Measurements from ENCODE around the gene USP47.

Gene USP47

DNA sequence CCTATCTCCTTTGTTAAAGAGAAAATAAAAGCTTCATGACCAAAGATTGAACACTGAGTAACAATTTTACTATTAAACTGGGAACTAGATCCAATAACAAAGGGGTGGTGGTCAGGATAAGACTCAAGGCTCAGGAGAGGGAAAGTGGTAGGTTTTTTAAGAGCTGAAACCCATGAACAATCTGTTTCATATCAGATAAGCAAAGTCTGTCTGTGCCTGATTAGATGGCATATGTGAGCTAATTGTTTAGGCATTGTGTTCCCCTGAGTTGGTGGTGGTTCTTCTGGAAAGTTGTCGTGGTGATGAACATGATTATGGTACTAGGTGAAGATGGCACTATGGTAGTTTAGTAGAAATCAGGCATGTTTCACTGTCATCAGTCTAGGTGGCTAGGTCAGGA, 24.4 kb downstream of the USP47 start:
- H3K27me3 Mint-ChIP-seq (ENCODE audit: low read depth) = no peaks in the 10 kb centered on the region

DNA sequence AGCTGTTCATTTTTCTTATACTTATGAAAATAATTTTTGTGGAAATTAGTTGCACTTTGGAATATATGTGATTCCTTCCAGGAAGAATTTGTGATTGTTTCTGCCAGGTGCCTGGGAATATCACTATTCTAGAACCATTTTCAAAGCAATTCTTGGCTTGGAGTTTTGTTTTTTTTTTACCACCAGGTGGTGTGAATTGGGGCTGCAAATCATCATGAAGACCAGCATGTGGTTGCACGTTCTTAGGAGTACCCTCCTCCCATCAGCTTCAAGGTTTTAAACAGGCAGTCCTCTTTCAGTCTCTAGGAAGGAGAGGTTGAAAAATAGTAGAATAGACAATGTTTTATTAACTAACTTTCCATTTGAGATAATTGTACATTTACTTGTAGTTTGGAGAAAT, 25.9 kb downstream of the USP47 start:
- Mint-ChIP-seq H3K4me1 (no peaks in the 10 kb centered on the region), H3K4me3 (no peak overlapping the region), H3K9me3 (peaks cover 40% of the 10 kb centered on the region), H3K27ac (no peak overlapping the region), H3K27me3 (ENCODE audit: low read depth) (no peaks in the 10 kb centered on the region), H3K36me3 (ENCODE audit: low read depth) (peaks cover 56% of the 10 kb centered on the region)
- TF ChIP-seq, protein P1, sequence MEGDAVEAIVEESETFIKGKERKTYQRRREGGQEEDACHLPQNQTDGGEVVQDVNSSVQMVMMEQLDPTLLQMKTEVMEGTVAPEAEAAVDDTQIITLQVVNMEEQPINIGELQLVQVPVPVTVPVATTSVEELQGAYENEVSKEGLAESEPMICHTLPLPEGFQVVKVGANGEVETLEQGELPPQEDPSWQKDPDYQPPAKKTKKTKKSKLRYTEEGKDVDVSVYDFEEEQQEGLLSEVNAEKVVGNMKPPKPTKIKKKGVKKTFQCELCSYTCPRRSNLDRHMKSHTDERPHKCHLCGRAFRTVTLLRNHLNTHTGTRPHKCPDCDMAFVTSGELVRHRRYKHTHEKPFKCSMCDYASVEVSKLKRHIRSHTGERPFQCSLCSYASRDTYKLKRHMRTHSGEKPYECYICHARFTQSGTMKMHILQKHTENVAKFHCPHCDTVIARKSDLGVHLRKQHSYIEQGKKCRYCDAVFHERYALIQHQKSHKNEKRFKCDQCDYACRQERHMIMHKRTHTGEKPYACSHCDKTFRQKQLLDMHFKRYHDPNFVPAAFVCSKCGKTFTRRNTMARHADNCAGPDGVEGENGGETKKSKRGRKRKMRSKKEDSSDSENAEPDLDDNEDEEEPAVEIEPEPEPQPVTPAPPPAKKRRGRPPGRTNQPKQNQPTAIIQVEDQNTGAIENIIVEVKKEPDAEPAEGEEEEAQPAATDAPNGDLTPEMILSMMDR (IDR thresholded peaks at IDR 0.05; ENCODE audit: unreplicated experiment in 3 of 3) = no peak

More for the DNA sequence above, 24.4 kb downstream of the USP47 start:
- peaks cover 56% of the 10 kb centered on the region for H3K36me3 Mint-ChIP-seq (ENCODE audit: low read depth)
- H3K27ac Mint-ChIP-seq = no peak overlapping the region
- no peak overlapping the region for H3K4me3 Mint-ChIP-seq
- TF ChIP-seq, protein P1 (IDR thresholded peaks at IDR 0.05; ENCODE audit: unreplicated experiment in 3 of 3) = no peak
- peaks cover 40% of the 10 kb centered on the region for H3K9me3 Mint-ChIP-seq
- no peaks in the 10 kb centered on the region for H3K4me1 Mint-ChIP-seq

DNA sequence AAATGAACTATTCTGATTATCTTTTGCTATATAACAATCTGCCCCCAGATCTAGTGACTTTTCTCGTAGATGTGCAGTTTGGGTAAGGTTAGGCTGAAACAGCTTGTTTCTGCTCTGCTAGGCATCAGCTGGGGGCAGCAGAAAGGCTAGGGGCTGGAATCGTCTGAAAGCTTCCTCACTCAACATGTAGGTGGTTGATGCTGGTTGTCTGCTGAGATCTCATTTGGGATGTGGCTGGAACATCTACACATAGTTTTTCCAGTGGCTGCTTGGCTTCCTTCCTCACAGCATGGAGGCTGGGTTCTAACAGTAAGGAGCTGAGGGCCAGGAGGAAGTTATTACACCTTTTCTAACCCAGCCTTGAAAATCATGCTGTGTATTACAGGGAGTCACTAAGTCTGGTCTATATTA, 30.2 kb downstream of the USP47 start:
- Mint-ChIP-seq H3K27ac (no peak overlapping the region), H3K27me3 (ENCODE audit: low read depth) (no peaks in the 10 kb centered on the region), H3K4me3 (no peak overlapping the region), H3K36me3 (ENCODE audit: low read depth) (peaks cover 54% of the 10 kb centered on the region), H3K4me1 (no peaks in the 10 kb centered on the region), H3K9me3 (peaks cover 19% of the 10 kb centered on the region)
- TF ChIP-seq, protein P1 (IDR thresholded peaks at IDR 0.05; ENCODE audit: unreplicated experiment in 3 of 3) = no peak

DNA sequence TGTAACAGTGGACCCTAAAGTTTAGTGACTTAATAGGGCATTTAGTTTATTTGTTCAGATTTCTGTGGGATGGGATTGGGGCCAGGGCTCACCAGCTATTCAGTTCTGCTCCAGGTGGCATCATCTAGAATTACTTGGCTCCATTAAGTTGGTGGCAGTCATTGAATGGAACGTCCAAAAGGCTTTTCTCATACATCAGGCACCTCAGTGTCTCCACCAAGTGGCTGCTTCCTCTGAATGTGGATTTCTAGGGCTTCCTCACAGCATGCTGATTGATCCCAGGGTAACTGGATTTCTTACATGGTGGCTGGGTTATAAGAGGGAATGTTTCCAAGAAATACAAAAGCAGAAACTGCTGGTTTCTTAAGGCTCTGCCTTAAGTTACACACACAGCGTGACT, 34.7 kb downstream of the USP47 start:
- Mint-ChIP-seq H3K9me3 (no peaks in the 10 kb centered on the region), H3K4me3 (no peak overlapping the region), H3K4me1 (peaks cover 8% of the 10 kb centered on the region), H3K36me3 (ENCODE audit: low read depth) (peaks cover 30% of the 10 kb centered on the region), H3K27me3 (ENCODE audit: low read depth) (no peaks in the 10 kb centered on the region), H3K27ac (no peak overlapping the region)
- TF ChIP-seq, protein P1 (IDR thresholded peaks at IDR 0.05; ENCODE audit: unreplicated experiment in 3 of 3) = no peak

DNA sequence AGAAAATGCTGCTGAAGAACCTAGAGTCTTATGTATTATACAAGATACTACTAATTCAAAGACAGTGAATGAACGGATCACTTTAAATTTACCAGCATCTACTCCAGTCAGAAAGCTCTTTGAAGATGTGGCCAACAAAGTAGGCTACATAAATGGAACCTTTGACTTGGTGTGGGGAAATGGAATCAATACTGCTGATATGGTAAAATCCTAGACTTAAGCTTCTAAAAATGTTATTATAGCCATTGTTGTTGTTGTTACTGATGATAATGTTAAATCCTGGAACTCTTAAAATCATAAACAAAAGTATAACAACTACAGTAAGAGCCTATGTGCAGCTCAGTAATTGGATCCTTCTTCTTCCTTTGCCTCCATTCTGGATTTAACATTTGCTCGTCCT, 38.4 kb downstream of the USP47 start:
- H3K27me3 Mint-ChIP-seq (ENCODE audit: low read depth) = no peaks in the 10 kb centered on the region
- TF ChIP-seq, protein P1 (IDR thresholded peaks at IDR 0.05; ENCODE audit: unreplicated experiment in 3 of 3) = no peak
- H3K36me3 Mint-ChIP-seq (ENCODE audit: low read depth) = peaks cover 40% of the 10 kb centered on the region
- H3K4me1 Mint-ChIP-seq = peaks cover 14% of the 10 kb centered on the region
- H3K9me3 Mint-ChIP-seq = peaks cover 5% of the 10 kb centered on the region
- H3K4me3 Mint-ChIP-seq = no peak overlapping the region
- no peak overlapping the region for H3K27ac Mint-ChIP-seq

DNA sequence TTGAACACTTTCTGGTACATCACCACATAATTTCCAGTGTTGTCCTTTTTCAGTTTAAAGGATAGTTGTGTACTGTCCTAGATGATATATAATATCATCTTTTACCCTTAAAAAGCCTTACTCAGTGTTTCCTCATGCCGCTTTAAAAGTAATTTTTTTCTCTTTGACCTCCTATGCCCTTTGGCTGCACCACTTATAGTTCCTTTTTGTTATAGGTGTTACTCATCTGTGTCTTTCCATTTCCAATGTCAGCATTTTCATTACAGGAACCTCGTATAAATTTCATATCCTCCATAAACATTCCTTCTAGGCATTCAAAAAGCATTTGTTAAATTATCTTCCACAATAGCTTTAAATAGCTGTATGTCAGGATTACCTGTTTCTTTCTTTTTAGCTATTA, 40.8 kb downstream of the USP47 start:
- Mint-ChIP-seq H3K9me3 (peaks cover 10% of the 10 kb centered on the region), H3K4me3 (no peak overlapping the region), H3K27ac (peak overlapping the region in 1 of 3 experiments; percentile 28), H3K27me3 (ENCODE audit: low read depth) (no peaks in the 10 kb centered on the region), H3K36me3 (ENCODE audit: low read depth) (peaks cover 51% of the 10 kb centered on the region), H3K4me1 (peaks cover 14% of the 10 kb centered on the region)
- TF ChIP-seq, protein P1 (IDR thresholded peaks at IDR 0.05; ENCODE audit: unreplicated experiment in 3 of 3) = no peak
